Activated T-cell treated with anti-CD3 and anti-CD28 coated beads for 48 hours (primary cell): Measurements from ENCODE around the gene LGI1.
A peak's percentile ranks its signal among the peaks of the same experiment; 100 is the strongest.
"Not testable (repeated sequence)": the region's sequence is repeated elsewhere in the genome, so short reads cannot be mapped to it uniquely, and the experiment has no call there.

Experiments used
- DNase-seq: peaks from one replicate; pipeline ENCODE4 v3.0.0-alpha.2; 2020; ENCODE audit warnings: low read depth

The LGI1 gene

DNA sequence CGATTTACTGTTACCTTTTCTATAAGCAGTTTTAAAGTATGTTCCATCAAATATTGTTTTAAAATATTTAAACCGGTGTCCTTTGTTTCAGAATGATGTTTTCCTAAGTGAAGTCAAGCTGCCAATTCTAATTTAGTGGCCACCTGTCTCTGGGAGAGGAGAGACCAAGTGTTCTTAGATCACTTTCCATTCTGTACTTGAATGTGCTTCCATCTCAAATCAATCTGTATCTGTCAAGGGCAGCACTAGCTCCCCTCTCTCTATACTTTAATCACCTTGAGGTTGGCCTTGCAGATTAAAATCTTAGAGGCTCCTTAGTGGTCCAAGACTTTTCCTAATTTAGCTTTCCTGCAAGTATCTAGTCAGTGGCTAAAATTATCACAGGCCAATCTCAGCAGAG, 49.6 kb downstream of the LGI1 start:
- no peak for DNase-seq

- no peak for DNase-seq
These were observed 55.1 kb downstream of the LGI1 start for GRCh38 chr10:93812659-93813338.

- peak; percentile 54 for DNase-seq
These were observed 56.0 kb downstream of the LGI1 start for GRCh38 chr10:93813507-93814465.

GRCh38 chr10:93815304-93816096, 57.8 kb downstream of the LGI1 start:
- no peak for DNase-seq

DNA sequence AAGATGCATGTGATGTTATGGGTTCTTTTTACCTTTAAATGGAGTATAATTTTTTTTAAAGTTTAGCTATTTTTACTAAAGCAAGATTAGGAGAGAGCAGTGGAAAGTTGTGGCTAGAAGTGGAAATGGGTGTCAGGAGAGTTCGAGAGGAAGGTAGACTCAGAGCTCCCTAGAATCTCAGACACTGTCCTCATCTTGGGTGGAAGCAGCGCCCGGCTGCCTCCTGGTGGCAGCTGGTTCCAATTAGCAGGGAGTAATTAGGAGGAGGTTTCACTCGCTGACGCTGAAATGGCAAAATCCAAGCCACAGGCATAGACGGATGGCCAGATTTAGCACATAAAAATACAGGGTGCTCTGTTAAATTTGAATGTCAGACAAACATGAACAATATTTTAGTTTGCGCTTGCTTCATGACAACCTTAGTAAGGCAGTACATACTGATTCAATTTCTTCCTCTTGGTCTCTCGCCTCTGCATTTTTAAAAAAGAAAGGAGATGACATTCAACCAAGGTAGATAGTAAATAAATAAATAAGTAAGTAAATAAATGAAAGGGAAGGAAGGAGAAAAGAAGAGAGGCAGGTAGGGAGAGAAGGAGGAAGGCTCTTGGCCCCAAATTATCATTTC, 58.5 kb downstream of the LGI1 start:
- DNase-seq, result peak; percentile 30

DNA sequence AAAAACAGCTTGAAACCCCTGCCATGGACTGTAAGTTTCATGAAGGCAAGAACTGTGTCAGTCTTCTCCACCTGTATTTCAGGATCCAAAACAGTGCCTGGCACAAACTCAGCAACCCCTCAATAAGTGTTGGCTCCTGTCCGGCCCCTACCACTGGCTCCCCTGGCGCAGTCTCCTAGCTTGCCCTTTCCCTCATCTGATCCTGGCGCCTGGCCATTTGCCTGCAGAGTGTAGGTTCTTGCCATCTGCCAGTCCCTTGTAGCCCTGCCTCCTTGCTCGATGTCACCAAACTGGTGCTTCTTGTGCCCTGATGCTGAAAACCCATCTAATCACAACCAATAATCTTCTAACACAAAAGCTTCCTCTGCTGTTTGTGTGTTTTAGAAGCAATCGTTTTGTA, 60.4 kb downstream of the LGI1 start:
- no peak for DNase-seq

GRCh38 chr10:93819520-93819919, 61.8 kb downstream of the LGI1 start:
- no peak for DNase-seq

- no peak for DNase-seq
These were observed 62.7 kb downstream of the LGI1 start for GRCh38 chr10:93820434-93820833.

DNA sequence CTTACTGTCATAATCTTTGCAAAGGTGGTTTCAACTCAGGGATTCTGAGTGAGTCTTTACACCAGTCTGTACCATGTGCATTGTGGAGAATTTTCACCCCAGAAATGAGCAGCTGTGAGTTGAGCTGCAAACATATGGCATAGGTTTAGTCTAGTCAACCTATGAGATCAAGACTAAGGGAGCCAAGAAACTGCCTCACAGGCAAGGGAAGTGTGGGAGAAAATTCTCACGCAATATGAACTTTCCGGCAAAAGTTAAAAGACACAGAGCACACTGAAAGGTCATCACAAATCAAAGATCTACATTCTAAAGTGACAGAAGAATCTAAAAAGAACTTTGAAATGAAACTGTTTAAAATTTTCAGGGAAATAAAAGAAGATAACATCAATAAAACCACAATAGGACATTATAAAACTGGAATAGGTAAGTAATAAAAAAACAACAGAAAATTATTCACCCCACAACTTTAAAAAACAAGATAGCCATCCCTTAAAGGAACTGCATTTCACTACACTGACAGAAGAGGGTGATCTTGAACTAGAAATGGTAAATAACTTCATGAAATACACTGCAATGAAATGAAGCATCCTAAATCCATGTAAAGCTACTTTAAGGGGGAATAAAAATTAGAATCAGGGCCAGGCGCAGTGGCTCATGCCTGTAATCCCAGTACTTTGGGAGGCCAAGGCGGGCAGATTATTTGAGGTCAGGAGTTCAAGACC, 63.5 kb downstream of the LGI1 start:
- DNase-seq, result no peak

- DNase-seq, result no peak
These were observed 68.6 kb downstream of the LGI1 start for GRCh38 chr10:93826355-93826754.

DNA sequence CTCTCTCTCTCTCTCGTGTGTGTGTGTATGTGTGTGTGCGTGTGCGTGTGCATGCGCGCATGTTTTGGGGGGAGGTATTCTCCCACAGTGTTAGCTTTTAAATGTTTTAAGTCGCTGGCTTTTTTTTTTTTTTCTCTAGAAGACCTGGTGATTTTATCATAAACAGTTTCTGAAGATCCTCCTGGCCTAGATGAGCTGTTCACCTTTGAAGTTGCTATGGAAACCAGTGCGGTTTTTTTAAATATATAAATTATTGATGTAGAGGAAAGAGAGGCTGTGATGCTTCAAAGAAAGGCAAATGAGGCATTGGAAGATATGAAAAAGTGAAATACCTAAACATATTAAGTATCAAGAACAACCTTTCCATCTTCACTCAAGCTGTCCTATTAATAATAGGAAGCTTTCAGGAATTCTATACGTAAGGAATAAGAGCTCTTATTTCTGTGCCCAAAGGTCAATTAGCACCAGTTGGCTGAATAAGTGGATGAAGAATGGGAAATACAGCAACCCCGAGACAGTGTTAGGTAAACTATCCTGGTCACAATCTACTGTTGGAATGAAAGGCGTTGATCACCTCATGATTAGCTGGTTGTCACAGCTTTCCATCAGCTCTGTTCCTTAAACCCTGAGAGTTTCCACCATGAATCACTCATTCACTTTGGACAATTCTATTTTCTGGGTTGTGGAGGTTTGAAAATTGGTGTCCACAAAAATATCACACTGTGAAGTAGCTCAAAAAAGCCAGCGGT, 69.5 kb downstream of the LGI1 start:
- no peak for DNase-seq

GRCh38 chr10:93831065-93831464, 73.3 kb downstream of the LGI1 start:
- DNase-seq, result not testable (repeated sequence)

DNA sequence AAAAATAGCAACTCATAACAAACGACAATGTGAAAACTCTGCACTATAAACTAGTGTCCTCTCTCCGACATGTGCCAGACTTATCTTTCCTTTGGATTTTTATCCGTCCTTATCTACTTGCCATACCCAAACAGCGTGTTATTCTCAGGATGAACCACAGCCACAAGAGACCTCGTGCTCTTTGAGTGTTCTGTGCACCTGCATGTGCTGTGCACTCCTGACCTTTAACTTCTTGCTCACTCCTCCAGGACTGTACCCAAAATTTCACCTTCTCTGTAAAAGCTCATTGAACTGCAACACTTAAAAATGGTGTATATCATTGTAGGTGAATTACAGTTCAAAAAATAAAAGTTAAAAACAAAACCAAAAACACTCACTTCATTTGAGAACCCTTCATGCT, 78.0 kb downstream of the LGI1 start:
- no peak for DNase-seq

DNA sequence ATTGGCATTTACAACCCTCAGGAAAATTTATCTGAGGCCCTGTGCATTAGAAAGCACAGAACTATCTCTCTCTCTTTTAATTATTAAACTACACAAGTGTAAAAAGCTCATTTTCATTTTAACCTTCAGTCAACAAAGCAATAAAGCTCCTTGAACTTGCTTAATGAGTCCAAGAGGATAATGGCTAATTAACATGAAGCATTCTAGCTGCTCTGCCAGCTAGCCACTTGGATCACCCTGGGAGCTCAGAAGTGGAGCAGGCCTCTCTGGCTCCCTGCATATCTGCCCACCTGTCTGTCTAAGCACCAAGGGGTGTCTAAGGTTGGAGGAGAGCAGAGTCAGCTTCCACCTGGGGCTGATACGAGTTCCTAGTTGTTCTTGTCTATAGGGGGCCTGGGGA, 80.1 kb downstream of the LGI1 start:
- no peak for DNase-seq

GRCh38 chr10:93838278-93838677, 80.5 kb downstream of the LGI1 start:
- no peak for DNase-seq

GRCh38 chr10:93841961-93842360, 84.2 kb downstream of the LGI1 start:
- no peak for DNase-seq

GRCh38 chr10:93844979-93845626, 87.4 kb downstream of the LGI1 start:
- no peak for DNase-seq
